ENCODE measurements around the gene TBC1D14.
A peak's percentile ranks its signal among the peaks of the same experiment; 100 is the strongest.

TBC1D14 gene

GRCh38 chr4:7049295-7049694, 139.7 kb downstream of the TBC1D14 start:
- Histone ChIP-seq H3K36me3 (ENCODE audit: control insufficient read depth, insufficient read depth, low read length) (peaks cover 8% of the 10 kb centered on the region), H3K4me3 (ENCODE audit: low read length) (no peak overlapping the region), H3K27me3 (ENCODE audit: control insufficient read depth, insufficient read depth, low read length) (no peaks in the 10 kb centered on the region), H3K27ac (ENCODE audit: low read depth, low read length) (no peak overlapping the region), H3K4me1 (ENCODE audit: control insufficient read depth, insufficient read depth, low read length) (peaks cover 24% of the 10 kb centered on the region), H3K9ac (ENCODE audit: low read length) (no peak overlapping the region)

- Histone ChIP-seq H3K27ac (ENCODE audit: low read depth, low read length) (no peak overlapping the region), H3K36me3 (ENCODE audit: control insufficient read depth, insufficient read depth, low read length) (peaks cover 8% of the 10 kb centered on the region), H3K4me1 (ENCODE audit: control insufficient read depth, insufficient read depth, low read length) (peaks cover 21% of the 10 kb centered on the region), H3K9ac (ENCODE audit: low read length) (no peak overlapping the region), H3K27me3 (ENCODE audit: control insufficient read depth, insufficient read depth, low read length) (no peaks in the 10 kb centered on the region), H3K4me3 (ENCODE audit: low read length) (no peak overlapping the region)
Observed at GRCh38 chr4:7049739-7050138, 140.1 kb downstream of the TBC1D14 start.

GRCh38 chr4:7050481-7051143, 141.0 kb downstream of the TBC1D14 start:
- H3K4me1 ChIP-seq (ENCODE audit: control insufficient read depth, insufficient read depth, low read length): peaks cover 14% of the 10 kb centered on the region
- H3K27ac ChIP-seq (ENCODE audit: low read depth, low read length): no peak overlapping the region
- no peak overlapping the region for H3K4me3 ChIP-seq (ENCODE audit: low read length)
- peaks cover 17% of the 10 kb centered on the region for H3K36me3 ChIP-seq (ENCODE audit: control insufficient read depth, insufficient read depth, low read length)
- no peak overlapping the region for H3K9ac ChIP-seq (ENCODE audit: low read length)
- no peaks in the 10 kb centered on the region for H3K27me3 ChIP-seq (ENCODE audit: control insufficient read depth, insufficient read depth, low read length)

- peaks cover 18% of the 10 kb centered on the region for H3K36me3 ChIP-seq (ENCODE audit: control insufficient read depth, insufficient read depth, low read length)
- H3K9ac ChIP-seq (ENCODE audit: low read length): no peak overlapping the region
- peaks cover 9% of the 10 kb centered on the region for H3K4me1 ChIP-seq (ENCODE audit: control insufficient read depth, insufficient read depth, low read length)
- no peak overlapping the region for H3K27ac ChIP-seq (ENCODE audit: low read depth, low read length)
- H3K4me3 ChIP-seq (ENCODE audit: low read length): no peak overlapping the region
- H3K27me3 ChIP-seq (ENCODE audit: control insufficient read depth, insufficient read depth, low read length): no peaks in the 10 kb centered on the region
Observed at GRCh38 chr4:7051144-7051495, 141.5 kb downstream of the TBC1D14 start.

- peaks cover 22% of the 10 kb centered on the region for H3K36me3 ChIP-seq (ENCODE audit: control insufficient read depth, insufficient read depth, low read length)
- no peaks in the 10 kb centered on the region for H3K27me3 ChIP-seq (ENCODE audit: control insufficient read depth, insufficient read depth, low read length)
- peaks cover 9% of the 10 kb centered on the region for H3K4me1 ChIP-seq (ENCODE audit: control insufficient read depth, insufficient read depth, low read length)
- H3K27ac ChIP-seq (ENCODE audit: low read depth, low read length): no peak overlapping the region
- H3K9ac ChIP-seq (ENCODE audit: low read length): no peak overlapping the region
- no peak overlapping the region for H3K4me3 ChIP-seq (ENCODE audit: low read length)
Observed at GRCh38 chr4:7051905-7052304, 142.3 kb downstream of the TBC1D14 start.

GRCh38 chr4:7052313-7052712, 142.7 kb downstream of the TBC1D14 start:
- Histone ChIP-seq H3K27ac (ENCODE audit: low read depth, low read length) (no peak overlapping the region), H3K36me3 (ENCODE audit: control insufficient read depth, insufficient read depth, low read length) (peaks cover 22% of the 10 kb centered on the region)

GRCh38 chr4:7052923-7053715, 143.5 kb downstream of the TBC1D14 start:
- H3K4me3 ChIP-seq (ENCODE audit: low read length): no peak overlapping the region
- H3K9ac ChIP-seq (ENCODE audit: low read length): no peak overlapping the region
- H3K4me1 ChIP-seq (ENCODE audit: control insufficient read depth, insufficient read depth, low read length): peaks cover 9% of the 10 kb centered on the region
- peaks cover 22% of the 10 kb centered on the region for H3K36me3 ChIP-seq (ENCODE audit: control insufficient read depth, insufficient read depth, low read length)
- H3K27me3 ChIP-seq (ENCODE audit: control insufficient read depth, insufficient read depth, low read length): no peaks in the 10 kb centered on the region
- peak overlapping the region; percentile 49 for H3K27ac ChIP-seq (ENCODE audit: low read depth, low read length)

More at GRCh38 chr4:7052313-7052712, 142.7 kb downstream of the TBC1D14 start:
- Histone ChIP-seq H3K9ac (ENCODE audit: low read length) (no peak overlapping the region), H3K4me3 (ENCODE audit: low read length) (no peak overlapping the region), H3K4me1 (ENCODE audit: control insufficient read depth, insufficient read depth, low read length) (peaks cover 9% of the 10 kb centered on the region), H3K27me3 (ENCODE audit: control insufficient read depth, insufficient read depth, low read length) (no peaks in the 10 kb centered on the region)

GRCh38 chr4:7054106-7054880, 144.7 kb downstream of the TBC1D14 start:
- Histone ChIP-seq H3K4me3 (ENCODE audit: low read length) (no peak overlapping the region), H3K4me1 (ENCODE audit: control insufficient read depth, insufficient read depth, low read length) (peaks cover 9% of the 10 kb centered on the region), H3K27me3 (ENCODE audit: control insufficient read depth, insufficient read depth, low read length) (no peaks in the 10 kb centered on the region), H3K27ac (ENCODE audit: low read depth, low read length) (no peak overlapping the region), H3K36me3 (ENCODE audit: control insufficient read depth, insufficient read depth, low read length) (peaks cover 20% of the 10 kb centered on the region), H3K9ac (ENCODE audit: low read length) (no peak overlapping the region)

- no peaks in the 10 kb centered on the region for H3K27me3 ChIP-seq (ENCODE audit: control insufficient read depth, insufficient read depth, low read length)
- peaks cover 20% of the 10 kb centered on the region for H3K36me3 ChIP-seq (ENCODE audit: control insufficient read depth, insufficient read depth, low read length)
- no peak overlapping the region for H3K27ac ChIP-seq (ENCODE audit: low read depth, low read length)
- no peak overlapping the region for H3K9ac ChIP-seq (ENCODE audit: low read length)
- peaks cover 9% of the 10 kb centered on the region for H3K4me1 ChIP-seq (ENCODE audit: control insufficient read depth, insufficient read depth, low read length)
- H3K4me3 ChIP-seq (ENCODE audit: low read length): no peak overlapping the region
Observed at GRCh38 chr4:7055111-7055989, 145.7 kb downstream of the TBC1D14 start.

- Histone ChIP-seq H3K4me3 (ENCODE audit: low read length) (no peak overlapping the region), H3K27ac (ENCODE audit: low read depth, low read length) (no peak overlapping the region), H3K9ac (ENCODE audit: low read length) (no peak overlapping the region), H3K4me1 (ENCODE audit: control insufficient read depth, insufficient read depth, low read length) (peaks cover 9% of the 10 kb centered on the region), H3K36me3 (ENCODE audit: control insufficient read depth, insufficient read depth, low read length) (peaks cover 25% of the 10 kb centered on the region), H3K27me3 (ENCODE audit: control insufficient read depth, insufficient read depth, low read length) (no peaks in the 10 kb centered on the region)
Observed at GRCh38 chr4:7055990-7056325, 146.3 kb downstream of the TBC1D14 start.

GRCh38 chr4:7058792-7059191, 149.2 kb downstream of the TBC1D14 start:
- H3K27ac ChIP-seq (ENCODE audit: low read depth, low read length): no peak overlapping the region
- no peaks in the 10 kb centered on the region for H3K4me1 ChIP-seq (ENCODE audit: control insufficient read depth, insufficient read depth, low read length)
- peaks cover 40% of the 10 kb centered on the region for H3K36me3 ChIP-seq (ENCODE audit: control insufficient read depth, insufficient read depth, low read length)

GRCh38 chr4:7059662-7060061, 150.0 kb downstream of the TBC1D14 start:
- H3K36me3 ChIP-seq (ENCODE audit: control insufficient read depth, insufficient read depth, low read length): peaks cover 39% of the 10 kb centered on the region
- no peaks in the 10 kb centered on the region for H3K4me1 ChIP-seq (ENCODE audit: control insufficient read depth, insufficient read depth, low read length)
- H3K9ac ChIP-seq (ENCODE audit: low read length): no peak overlapping the region
- H3K27me3 ChIP-seq (ENCODE audit: control insufficient read depth, insufficient read depth, low read length): no peaks in the 10 kb centered on the region
- no peak overlapping the region for H3K4me3 ChIP-seq (ENCODE audit: low read length)
- no peak overlapping the region for H3K27ac ChIP-seq (ENCODE audit: low read depth, low read length)

More at GRCh38 chr4:7058792-7059191, 149.2 kb downstream of the TBC1D14 start:
- Histone ChIP-seq H3K27me3 (ENCODE audit: control insufficient read depth, insufficient read depth, low read length) (no peaks in the 10 kb centered on the region), H3K9ac (ENCODE audit: low read length) (no peak overlapping the region), H3K4me3 (ENCODE audit: low read length) (no peak overlapping the region)

Data from rectal smooth muscle tissue (tissue), 1 donor.